Colonic mucosa (tissue), 4 donors: ENCODE measurements around the gene NPBWR2. TPM values are rescaled to one million over a fixed set of nuclear protein-coding genes. Genes with fewer than 3 reads are reported as not detected.

Experiments used
- DNase-seq: peaks from one replicate; pipeline ENCODE4 v3.0.0-alpha.2; 2020
- H3K27ac ChIP-seq: fragments of 200-600 bp; one replicate; pipeline ENCODE4 v1.8.0; 2021
- H3K27me3 ChIP-seq: fragments of 200-600 bp; one replicate; pipeline ENCODE4 v1.8.0; 2021
- H3K36me3 ChIP-seq: fragments of 200-600 bp; one replicate; pipeline ENCODE4 v1.8.0; 2021
- H3K4me1 ChIP-seq: fragments of 200-600 bp; one replicate; pipeline ENCODE4 v1.8.0; 2021; ENCODE audit warnings: mild to moderate bottlenecking
- H3K4me3 ChIP-seq: fragments of 200-600 bp; one replicate; pipeline ENCODE4 v1.8.0; 2021
- H3K9ac ChIP-seq, 2 donors: one replicate each; pipeline ENCODE4 v1.7.0; 2013; ENCODE audit warnings: control low read depth in 2 of 2, low read depth in 2 of 2, low read length in 2 of 2
- H3K9me3 ChIP-seq: fragments of 200-600 bp; one replicate; pipeline ENCODE4 v1.8.0; 2021
- CTCF ChIP-seq: fragments of 200-600 bp; IDR thresholded peaks from one replicate; pipeline ENCODE4 v1.8.0; 2022; ENCODE audit warnings: antibody characterized with exemption, mild to moderate bottlenecking
- intact Hi-C: fragments of 100-400 bp; cut with DNase I; formaldehyde crosslinking; loops from one replicate; pipeline ENCODE4 v1.14.1; 2022
- total RNA-seq, 2 donors: library from RNA; stranded (reverse); fragmentation: NEBNext Ultra II Directional in 1 of 2; extraction: Animal tissue kit (Norgen Biotek cat#: 25700) in 1 of 2; gene quantifications; one replicate each; pipeline ENCODE4 v1.2.1, GENCODE V29; 2021
- donor health status: healthy.
- donor health status: DM: no; HTN: no; CAD: no.
- donor health status: DM: no; HTN: no; CAD: no.

The NPBWR2 gene
- total RNA-seq, 2 donors from 2014 or later = not detected

- Histone ChIP-seq H3K4me1 (no peaks in the 10 kb centered on the region), H3K4me3 (no peak overlapping the region), H3K9me3 (no peaks in the 10 kb centered on the region), H3K27ac (no peak overlapping the region), H3K27me3 (no peaks in the 10 kb centered on the region), H3K36me3 (no peaks in the 10 kb centered on the region), H3K9ac (no peak overlapping the region)
- no peak for TF ChIP-seq CTCF
- DNase-seq = no peak
- intact Hi-C loops = no loop called here
These were observed 38.3 kb upstream of the NPBWR2 start for GRCh38 chr20:64145458-64146300.

- intact Hi-C loops = no loop called here
- no peak overlapping the region for H3K4me3 ChIP-seq
- H3K9ac ChIP-seq = no peak overlapping the region
- no peaks in the 10 kb centered on the region for H3K4me1 ChIP-seq
- H3K36me3 ChIP-seq = no peaks in the 10 kb centered on the region
- DNase-seq = no peak
- no peak overlapping the region for H3K27ac ChIP-seq
- H3K9me3 ChIP-seq = no peaks in the 10 kb centered on the region
- no peak for TF ChIP-seq CTCF
- H3K27me3 ChIP-seq = no peaks in the 10 kb centered on the region
These were observed 37.0 kb upstream of the NPBWR2 start for GRCh38 chr20:64144144-64144912.

GRCh38 chr20:64143018-64143801, 35.8 kb upstream of the NPBWR2 start:
- TF ChIP-seq CTCF = no peak
- Histone ChIP-seq H3K9me3 (no peaks in the 10 kb centered on the region), H3K9ac (no peak overlapping the region), H3K27me3 (no peaks in the 10 kb centered on the region), H3K4me1 (no peaks in the 10 kb centered on the region), H3K36me3 (no peaks in the 10 kb centered on the region), H3K4me3 (no peak overlapping the region), H3K27ac (no peak overlapping the region)
- intact Hi-C loops = no loop called here
- no peak for DNase-seq

GRCh38 chr20:64142590-64142989, 35.2 kb upstream of the NPBWR2 start:
- Histone ChIP-seq H3K4me1 (no peaks in the 10 kb centered on the region), H3K9ac (no peak overlapping the region), H3K9me3 (no peaks in the 10 kb centered on the region), H3K27ac (no peak overlapping the region), H3K4me3 (no peak overlapping the region), H3K36me3 (no peaks in the 10 kb centered on the region), H3K27me3 (no peaks in the 10 kb centered on the region)
- intact Hi-C loops = no loop called here
- DNase-seq = no peak
- no peak for TF ChIP-seq CTCF

- H3K4me3 ChIP-seq = no peak overlapping the region
- no peak for DNase-seq
- H3K27ac ChIP-seq = no peak overlapping the region
- TF ChIP-seq CTCF = no peak
- H3K4me1 ChIP-seq = no peaks in the 10 kb centered on the region
- H3K36me3 ChIP-seq = no peaks in the 10 kb centered on the region
- intact Hi-C loops = no loop called here
- no peak overlapping the region for H3K9ac ChIP-seq
- no peaks in the 10 kb centered on the region for H3K27me3 ChIP-seq
- no peaks in the 10 kb centered on the region for H3K9me3 ChIP-seq
These were observed 33.6 kb upstream of the NPBWR2 start for GRCh38 chr20:64140956-64141355.
